OCI-LY1 (cell line): ENCODE data around the gene NUMA1.

Experiments used
- H2AFZ ChIP-seq: fragments of 200-600 bp; sonication (generic), shearing (Covaris generic); 2 replicates; pipeline ENCODE4 v1.6.0; 2014; ENCODE audit warnings: antibody characterized with exemption, mild to moderate bottlenecking, low read length
- H3F3A ChIP-seq: fragments of 200-600 bp; sonication (generic), shearing (Covaris generic); 2 replicates; pipeline ENCODE4 v1.6.0; 2014; ENCODE audit warnings: mild to moderate bottlenecking, antibody characterized with exemption, low read length, moderate library complexity; ENCODE audit not compliant: insufficient read depth
- H3K27ac ChIP-seq: fragments of 200-600 bp; sonication (generic); 2 replicates; pipeline ENCODE4 v1.5.1; 2014; ENCODE audit warnings: low read length, mixed run types, mild to moderate bottlenecking, low read depth; ENCODE audit not compliant: poor library complexity, severe bottlenecking
- H3K27me3 ChIP-seq: fragments of 200-600 bp; sonication (generic); 2 replicates; pipeline ENCODE4 v1.6.0; 2014; ENCODE audit warnings: antibody characterized with exemption, mild to moderate bottlenecking, low read length, moderate library complexity; ENCODE audit not compliant: insufficient read depth
- H3K36me3 ChIP-seq: fragments of 200-600 bp; sonication (generic); 2 replicates; pipeline ENCODE4 v1.6.1; 2014; ENCODE audit warnings: mild to moderate bottlenecking, antibody characterized with exemption, low read length, moderate library complexity, mixed read lengths; ENCODE audit not compliant: insufficient read depth
- H3K4me1 ChIP-seq: fragments of 200-600 bp; sonication (generic); 2 replicates; pipeline ENCODE4 v1.5.1; 2014; ENCODE audit warnings: mild to moderate bottlenecking, low read length, moderate library complexity; ENCODE audit not compliant: insufficient read depth, severe bottlenecking
- H3K4me2 ChIP-seq: fragments of 200-600 bp; sonication (generic), shearing (Covaris generic); 2 replicates; pipeline ENCODE4 v1.6.1; 2014; ENCODE audit warnings: low read length
- H3K4me3 ChIP-seq: fragments of 200-600 bp; sonication (generic); 2 replicates; pipeline ENCODE4 v1.5.1; 2014; ENCODE audit warnings: low read length, low read depth, mild to moderate bottlenecking, mixed read lengths; ENCODE audit not compliant: poor library complexity, severe bottlenecking
- H3K79me2 ChIP-seq: fragments of 200-600 bp; shearing (Covaris generic); 2 replicates; pipeline ENCODE4 v1.6.1; 2016; ENCODE audit warnings: mixed run types, low read length, mixed read lengths; ENCODE audit not compliant: insufficient read depth
- H3K9ac ChIP-seq: fragments of 200-600 bp; sonication (generic), shearing (Covaris generic); 2 replicates; pipeline ENCODE4 v1.6.1; 2014; ENCODE audit warnings: mild to moderate bottlenecking, low read length, mixed read lengths
- H3K9me2 ChIP-seq: fragments of 200-600 bp; sonication (generic), shearing (Covaris generic); 2 replicates; pipeline ENCODE4 v1.6.1; 2014; ENCODE audit warnings: low read depth, mild to moderate bottlenecking, low read length, mixed read lengths
- H3K9me3 ChIP-seq: fragments of 200-600 bp; shearing (Covaris generic); 2 replicates; pipeline ENCODE4 v1.6.1; 2014; ENCODE audit warnings: low read length, mixed read lengths
- H4K20me1 ChIP-seq: fragments of 200-600 bp; sonication (generic), shearing (Covaris generic); 2 replicates; pipeline ENCODE4 v1.6.0; 2016; ENCODE audit warnings: mild to moderate bottlenecking, low read length; ENCODE audit not compliant: insufficient read depth
- CTCF ChIP-seq: fragments of 200-600 bp; sonication (generic), shearing (Covaris generic); IDR thresholded peaks from 2 replicates; pipeline ENCODE4 v1.5.1; 2017; ENCODE audit warnings: mild to moderate bottlenecking, antibody characterized with exemption, low read length, moderate library complexity, mixed read lengths
- EZH2 ChIP-seq: fragments of 200-600 bp; sonication (generic), shearing (Covaris generic); IDR thresholded peaks from 2 replicates; pipeline ENCODE4 v1.8.0; 2017; ENCODE audit warnings: borderline replicate concordance, mixed run types, mild to moderate bottlenecking, antibody characterized with exemption, low read length, moderate library complexity, mixed read lengths

Gene NUMA1

GRCh38 chr11:71987521-71987920 is 92.8 kb downstream of the NUMA1 start:
- no peaks in the 10 kb centered on the region for H3K27me3 ChIP-seq
- no peak overlapping the region for H2AFZ ChIP-seq
- H3K9ac ChIP-seq, result no peak overlapping the region
- H3K4me2 ChIP-seq, result no peak overlapping the region
- H3K9me2 ChIP-seq, result no peaks in the 10 kb centered on the region
- H4K20me1 ChIP-seq, result no peaks in the 10 kb centered on the region
- no peak overlapping the region for H3K4me3 ChIP-seq
- no peaks in the 10 kb centered on the region for H3K9me3 ChIP-seq
- H3F3A ChIP-seq, result no peaks in the 10 kb centered on the region
- no peak overlapping the region for H3K27ac ChIP-seq
- H3K4me1 ChIP-seq, result no peaks in the 10 kb centered on the region
- TF ChIP-seq EZH2, result no peak
- TF ChIP-seq CTCF, result no peak
- no peaks in the 10 kb centered on the region for H3K79me2 ChIP-seq
- peaks cover 41% of the 10 kb centered on the region for H3K36me3 ChIP-seq

- H3K9me2 ChIP-seq, result no peaks in the 10 kb centered on the region
- no peaks in the 10 kb centered on the region for H3K27me3 ChIP-seq
- no peak overlapping the region for H3K4me3 ChIP-seq
- no peak overlapping the region for H3K4me2 ChIP-seq
- H4K20me1 ChIP-seq, result no peaks in the 10 kb centered on the region
- H3F3A ChIP-seq, result no peaks in the 10 kb centered on the region
- H3K4me1 ChIP-seq, result no peaks in the 10 kb centered on the region
- no peaks in the 10 kb centered on the region for H3K9me3 ChIP-seq
- peaks cover 37% of the 10 kb centered on the region for H3K36me3 ChIP-seq
- H2AFZ ChIP-seq, result no peak overlapping the region
- H3K9ac ChIP-seq, result no peak overlapping the region
- no peak for TF ChIP-seq CTCF
- no peak for TF ChIP-seq EZH2
- H3K79me2 ChIP-seq, result no peaks in the 10 kb centered on the region
- H3K27ac ChIP-seq, result peak overlapping the region; percentile 18
These were observed 94.2 kb downstream of the NUMA1 start for GRCh38 chr11:71986131-71986530.

GRCh38 chr11:71979602-71980001 is 100.7 kb downstream of the NUMA1 start:
- Histone ChIP-seq H3K27me3 (no peaks in the 10 kb centered on the region), H3K79me2 (no peaks in the 10 kb centered on the region), H3K9me3 (no peaks in the 10 kb centered on the region), H3K9ac (no peak overlapping the region), H3K4me1 (peaks cover 13% of the 10 kb centered on the region), H2AFZ (no peak overlapping the region), H3K4me2 (no peak overlapping the region), H4K20me1 (no peaks in the 10 kb centered on the region), H3F3A (no peaks in the 10 kb centered on the region), H3K27ac (no peak overlapping the region), H3K36me3 (peaks cover 33% of the 10 kb centered on the region), H3K9me2 (no peaks in the 10 kb centered on the region), H3K4me3 (no peak overlapping the region)
- no peak for TF ChIP-seq EZH2

GRCh38 chr11:71979094-71979493 is 101.2 kb downstream of the NUMA1 start:
- Histone ChIP-seq H3K9me3 (no peaks in the 10 kb centered on the region), H3K79me2 (no peaks in the 10 kb centered on the region), H3K4me3 (no peak overlapping the region), H3K4me2 (no peak overlapping the region), H3K9me2 (no peaks in the 10 kb centered on the region), H3K27me3 (no peaks in the 10 kb centered on the region), H3K9ac (no peak overlapping the region), H4K20me1 (no peaks in the 10 kb centered on the region), H3K4me1 (peaks cover 13% of the 10 kb centered on the region), H2AFZ (no peak overlapping the region), H3F3A (no peaks in the 10 kb centered on the region), H3K36me3 (peaks cover 33% of the 10 kb centered on the region), H3K27ac (no peak overlapping the region)
- TF ChIP-seq EZH2 (no peak), CTCF (no peak)
